Middle frontal gyrus (tissue), 1 donor: ENCODE results near the gene AGFG2.

ENCODE experiments used
- DNase-seq: peaks from one replicate; pipeline ENCODE4 v3.0.0-alpha.2; 2015; ENCODE audit warnings: low spot score; ENCODE audit errors: extremely low spot score

The AGFG2 gene

GRCh38 chr7:100571829-100572116 is 32.8 kb downstream of the AGFG2 start:
- no peak for DNase-seq

- no peak for DNase-seq
Observed at GRCh38 chr7:100572281-100572948, 33.4 kb downstream of the AGFG2 start.

GRCh38 chr7:100572949-100573675 is 34.1 kb downstream of the AGFG2 start:
- no peak for DNase-seq

- DNase-seq = no peak
Observed at GRCh38 chr7:100573691-100574361, 34.8 kb downstream of the AGFG2 start, which contains the start of gene SAP25. TSS of gene SAP25 (minus strand) at chr7:100573900. CDS start at chr7:100573742, 158 bp downstream.

GRCh38 chr7:100574362-100575205 is 35.6 kb downstream of the AGFG2 start:
- DNase-seq = no peak

GRCh38 chr7:100575206-100575631 is 36.2 kb downstream of the AGFG2 start:
- DNase-seq = no peak

- DNase-seq = no peak
Observed at GRCh38 chr7:100575746-100576383, 36.9 kb downstream of the AGFG2 start.

GRCh38 chr7:100576384-100576993 is 37.5 kb downstream of the AGFG2 start:
- no peak for DNase-seq

GRCh38 chr7:100577103-100577502 is 38.1 kb downstream of the AGFG2 start:
- no peak for DNase-seq

- DNase-seq = no peak
Observed at GRCh38 chr7:100577507-100577906, 38.5 kb downstream of the AGFG2 start.

- DNase-seq = no peak
Observed at GRCh38 chr7:100578246-100579183, 39.5 kb downstream of the AGFG2 start.

GRCh38 chr7:100580466-100581283 is 41.7 kb downstream of the AGFG2 start:
- no peak for DNase-seq

- no peak for DNase-seq
Observed at GRCh38 chr7:100582041-100582579, 43.1 kb downstream of the AGFG2 start.

GRCh38 chr7:100582650-100583049 is 43.6 kb downstream of the AGFG2 start:
- DNase-seq = no peak

- DNase-seq = no peak
Observed at GRCh38 chr7:100583132-100584053, 44.4 kb downstream of the AGFG2 start.

GRCh38 chr7:100584054-100584682 is 45.2 kb downstream of the AGFG2 start:
- DNase-seq = no peak
